ENCODE measurements around the gene PTPN13. TPM values are rescaled to one million over a fixed set of nuclear protein-coding genes. Genes with fewer than 3 reads are reported as not detected.

PTPN13 gene
- 3.2 TPM for total RNA-seq
- long read RNA-seq, partial matches to known transcripts: 1 of 1 reads
- long read RNA-seq, other reads (novel, unspliced or antisense): 0 of 1 reads

GRCh38 chr4:86593688-86594558 is at the start of gene PTPN13:
Gene PTPN13, plus strand, starts transcription at chr4:86594315. Its CDS starts 40,942 bp downstream, at chr4:86635257.
- ATAC-seq (peak; percentile 99), DNase-seq (peak; percentile 95)
- intact Hi-C loops (cut with micrococcal nuclease): no loop called here

GRCh38 chr4:86547140-86547539 is 47.0 kb upstream of the PTPN13 start:
- DNase-seq: no peak
- ATAC-seq: no peak
- intact Hi-C loops (cut with micrococcal nuclease): no loop called here

DNA sequence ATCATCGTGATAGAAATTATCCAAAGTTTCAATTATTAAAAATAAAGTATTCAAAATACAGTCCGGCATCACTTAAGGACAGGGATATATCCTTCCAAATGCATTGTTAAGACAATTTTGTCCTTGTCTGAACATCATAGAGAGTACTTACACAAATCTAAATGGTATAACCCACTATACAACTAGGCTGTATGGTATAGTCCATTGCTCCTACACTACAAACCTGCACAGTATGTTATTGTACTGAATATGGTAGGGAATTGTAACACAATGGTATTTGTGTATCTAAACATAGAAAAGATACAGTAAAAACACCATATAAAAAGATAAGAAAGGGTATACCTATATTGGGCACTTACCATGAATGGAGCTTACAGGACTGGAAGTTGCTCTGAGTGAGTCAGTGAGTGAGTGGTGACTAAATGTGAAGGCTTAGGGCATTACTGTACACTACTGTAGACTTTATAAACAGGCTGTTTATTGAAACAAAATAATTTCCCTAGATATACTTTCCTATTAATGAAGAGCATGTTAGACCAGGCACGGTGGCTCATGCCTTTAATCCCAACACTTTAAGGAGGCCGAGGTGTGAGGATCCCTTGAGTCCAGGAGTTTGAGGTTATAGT is 44.8 kb upstream of the PTPN13 start:
- ATAC-seq (no peak), DNase-seq (no peak)
- intact Hi-C loops (cut with micrococcal nuclease): no loop called here

- no peak for DNase-seq
These were observed 42.7 kb upstream of the PTPN13 start for GRCh38 chr4:86551387-86551786.

GRCh38 chr4:86554646-86555045 is 39.5 kb upstream of the PTPN13 start:
- DNase-seq (no peak), ATAC-seq (no peak)
- intact Hi-C loops (cut with micrococcal nuclease): no loop called here

More at GRCh38 chr4:86551387-86551786, 42.7 kb upstream of the PTPN13 start:
- intact Hi-C loops (cut with micrococcal nuclease): no loop called here
- ATAC-seq: no peak

DNA sequence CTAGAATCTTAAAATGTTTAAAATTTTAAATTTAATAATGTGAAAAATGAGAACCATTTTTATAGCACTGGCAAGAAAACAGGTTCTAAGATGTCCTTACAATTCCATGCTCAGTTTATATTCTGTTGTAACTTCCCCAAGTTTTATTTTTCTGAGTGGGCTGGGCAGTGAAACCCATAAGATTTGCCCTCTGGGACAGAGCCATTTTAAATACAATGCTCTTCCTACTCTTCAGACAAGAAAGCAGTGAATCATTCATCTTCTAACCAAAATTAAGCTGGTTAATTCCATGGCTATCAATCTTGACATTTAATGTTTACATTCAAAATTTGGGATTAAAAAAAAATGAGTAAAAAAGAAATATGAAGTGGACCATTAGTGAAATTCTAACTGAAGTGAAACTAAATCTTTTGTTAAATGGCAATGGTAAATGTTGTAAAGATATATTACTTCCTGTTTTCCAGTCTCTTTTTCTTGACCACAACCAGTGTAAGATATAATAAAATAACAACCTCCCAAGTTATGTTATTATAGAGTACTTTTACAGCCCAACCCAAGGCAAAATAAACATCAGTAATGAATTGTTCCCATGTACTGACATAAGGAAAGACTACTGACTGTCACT is 37.2 kb upstream of the PTPN13 start:
- ATAC-seq (no peak), DNase-seq (no peak)
- intact Hi-C loops (cut with micrococcal nuclease): no loop called here

- intact Hi-C loops (cut with micrococcal nuclease): no loop called here
- no peak for ATAC-seq
- no peak for DNase-seq
These were observed 36.6 kb upstream of the PTPN13 start for GRCh38 chr4:86557526-86557925.

GRCh38 chr4:86558258-86558657 is 35.9 kb upstream of the PTPN13 start:
- no peak for DNase-seq
- intact Hi-C loops (cut with micrococcal nuclease): no loop called here
- no peak for ATAC-seq

- intact Hi-C loops (cut with micrococcal nuclease): no loop called here
- no peak for ATAC-seq
- no peak for DNase-seq
These were observed 35.3 kb upstream of the PTPN13 start for GRCh38 chr4:86558797-86559196.

- intact Hi-C loops (cut with micrococcal nuclease): no loop called here
- DNase-seq (no peak), ATAC-seq (no peak)
These were observed 33.7 kb upstream of the PTPN13 start for GRCh38 chr4:86560447-86560846.

DNA sequence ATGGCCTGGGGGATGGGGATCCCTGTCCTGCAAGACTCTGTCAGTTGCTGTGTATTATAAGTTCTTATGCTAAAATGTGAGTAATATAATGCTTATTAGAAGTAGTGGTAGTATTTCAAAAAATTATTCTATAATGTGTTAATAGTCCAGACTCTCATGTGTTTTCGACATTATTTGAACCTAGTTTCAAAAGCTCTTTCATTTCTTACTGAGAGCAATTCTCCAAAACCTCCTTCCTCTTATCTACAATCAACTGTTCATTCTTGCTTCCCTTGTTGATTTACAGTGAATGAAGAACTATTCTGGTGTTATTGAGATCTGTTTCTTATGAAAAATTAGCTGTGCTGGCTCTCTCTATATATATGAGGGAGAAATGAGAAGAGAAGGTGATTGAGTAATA is 32.9 kb upstream of the PTPN13 start:
- ATAC-seq (no peak), DNase-seq (no peak)
- intact Hi-C loops (cut with micrococcal nuclease): no loop called here

DNA sequence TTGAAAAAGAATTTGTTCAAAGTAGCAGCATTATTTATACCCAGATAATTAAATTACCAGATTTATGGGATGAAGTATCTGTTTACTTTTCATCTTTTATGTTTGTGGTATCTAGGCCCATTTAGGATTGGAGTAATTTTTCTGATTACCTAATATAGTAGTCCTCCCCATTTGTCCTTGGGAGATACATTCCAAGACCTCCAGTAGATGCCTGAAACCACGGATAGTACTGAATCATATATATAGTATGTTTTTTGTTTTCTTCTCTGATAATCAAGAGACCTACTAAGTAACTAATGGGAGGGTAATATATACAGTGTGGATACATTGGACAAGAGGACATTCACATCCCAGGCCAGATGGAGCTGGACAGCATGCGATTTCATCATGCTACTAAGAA is 30.7 kb upstream of the PTPN13 start:
- ATAC-seq (no peak), DNase-seq (no peak)
- intact Hi-C loops (cut with micrococcal nuclease): no loop called here

DNA sequence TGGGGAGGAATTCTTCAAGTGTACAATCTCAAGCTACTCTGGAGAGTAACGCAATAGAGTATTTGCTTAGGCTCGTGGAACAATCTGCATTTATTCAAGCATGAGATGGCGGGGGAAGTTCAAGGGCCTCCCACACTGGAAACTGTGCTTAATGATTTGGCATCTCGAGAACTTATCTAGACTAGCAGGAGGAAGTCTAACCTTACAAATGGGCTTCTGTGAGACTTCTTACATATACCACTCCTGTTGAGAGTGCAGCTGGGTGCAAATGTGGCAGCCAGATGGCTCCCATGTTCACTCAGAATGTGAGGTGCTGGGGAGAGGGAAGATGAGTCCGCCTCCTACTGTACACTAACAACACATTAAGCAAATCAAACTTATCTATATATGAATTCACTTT is 29.3 kb upstream of the PTPN13 start:
- DNase-seq: no peak
- no peak for ATAC-seq
- intact Hi-C loops (cut with micrococcal nuclease): no loop called here

DNA sequence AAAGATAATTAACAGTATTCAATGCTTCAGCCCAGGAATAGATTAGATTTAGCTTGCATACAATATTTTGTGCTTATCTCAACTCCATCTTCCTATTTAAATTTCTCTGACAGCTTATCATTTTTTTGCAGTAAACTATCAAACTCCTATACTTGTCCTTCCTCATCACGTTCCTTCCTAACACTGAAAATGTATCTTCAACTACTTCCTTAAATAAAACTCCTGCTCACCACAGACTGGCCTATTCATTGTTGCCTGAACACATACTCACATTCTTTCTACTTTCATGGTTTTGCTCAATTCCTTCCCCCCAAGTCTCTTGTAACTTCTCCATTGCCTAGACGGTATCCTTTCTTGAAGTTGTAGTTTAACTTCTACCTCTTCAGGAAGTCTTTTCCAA is 28.5 kb upstream of the PTPN13 start:
- ATAC-seq: no peak
- DNase-seq: no peak
- intact Hi-C loops (cut with micrococcal nuclease): no loop called here

- no peak for DNase-seq
- ATAC-seq: no peak
- intact Hi-C loops (cut with micrococcal nuclease): no loop called here
These were observed 24.8 kb upstream of the PTPN13 start for GRCh38 chr4:86569103-86569870.

DNA sequence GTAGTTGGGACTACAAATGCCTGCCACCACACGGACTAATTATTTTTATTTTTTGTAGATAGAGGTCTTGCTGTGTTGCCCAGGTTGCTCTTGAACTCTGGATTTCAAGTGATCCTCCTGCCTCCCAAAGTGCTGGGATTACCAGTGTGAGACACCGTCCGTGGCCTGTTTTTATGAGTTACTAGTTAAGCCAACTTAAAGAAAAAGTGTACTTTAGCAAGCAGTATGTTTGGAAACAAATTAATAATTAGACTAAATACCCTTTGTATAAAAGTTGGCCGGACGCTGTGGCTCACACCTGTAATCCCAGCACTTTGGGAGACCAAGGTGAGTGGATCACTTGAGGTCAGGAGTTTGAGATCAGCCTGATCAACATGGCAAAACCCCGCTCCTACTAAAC is 14.2 kb upstream of the PTPN13 start:
- DNase-seq (no peak), ATAC-seq (no peak)
- intact Hi-C loops (cut with micrococcal nuclease): no loop called here

- DNase-seq: no peak
- intact Hi-C loops (cut with micrococcal nuclease): no loop called here
These were observed 11.7 kb upstream of the PTPN13 start for GRCh38 chr4:86582410-86582809.

GRCh38 chr4:86586160-86586572 is 7.9 kb upstream of the PTPN13 start:
- peak; percentile 65 for ATAC-seq
- DNase-seq: no peak
- intact Hi-C loops (cut with micrococcal nuclease): no loop called here

More at GRCh38 chr4:86582410-86582809, 11.7 kb upstream of the PTPN13 start:
- ATAC-seq: no peak

- no peak for DNase-seq
- intact Hi-C loops (cut with micrococcal nuclease): no loop called here
- peak; percentile 54 for ATAC-seq
These were observed 7.3 kb upstream of the PTPN13 start for GRCh38 chr4:86586626-86587380.

Data from left ventricle myocardium superior (tissue), 1 donor.